ENCODE results near the gene DAAM2.

The DAAM2 gene

GRCh38 chr6:39754514-39755115 is 37.6 kb upstream of the DAAM2 start:
- Histone ChIP-seq H2AK5ac (ENCODE audit: low read depth, low read length) (no peak overlapping the region), H4K91ac (ENCODE audit: low read depth, low read length, poor library complexity) (no peak overlapping the region), H3K4me3 (ENCODE audit: low read length in 2 of 2) (no peak overlapping the region), H3K79me1 (ENCODE audit: low read depth, low read length) (no peaks in the 10 kb centered on the region), H3K23ac (ENCODE audit: low read depth, low read length, poor library complexity) (no peak overlapping the region), H2BK5ac (ENCODE audit: low read length) (no peak overlapping the region), H3K4me1 (ENCODE audit: control insufficient read depth in 2 of 2, insufficient read depth in 1 of 2, low read depth in 1 of 2, low read length in 2 of 2) (no peaks in the 10 kb centered on the region), H3K27ac (replicated peaks; ENCODE audit: low read length) (no peak overlapping the region), H3K9ac (ENCODE audit: low read depth, low read length, poor library complexity) (no peak overlapping the region), H3K27me3 (ENCODE audit: control insufficient read depth in 3 of 3, insufficient read depth in 3 of 3, low read depth in 1 of 3, low read length in 3 of 3) (no peaks in the 10 kb centered on the region), H2BK15ac (ENCODE audit: low read length) (no peak overlapping the region), H2AFZ (ENCODE audit: low read length) (no peak overlapping the region), H2BK120ac (ENCODE audit: low read depth, low read length) (no peak overlapping the region), H3K36me3 (replicated peaks in 1 of 2; ENCODE audit: control insufficient read depth in 2 of 2, insufficient read depth in 2 of 2, low read length in 2 of 2) (no peaks in the 10 kb centered on the region), H4K8ac (ENCODE audit: low read depth, low read length) (no peak overlapping the region), H3K4me2 (ENCODE audit: insufficient read depth, low read length, poor library complexity, severe bottlenecking) (no peak overlapping the region), H2BK12ac (ENCODE audit: low read length) (no peak overlapping the region), H3K9me3 (replicated peaks in 1 of 2; ENCODE audit: control insufficient read depth in 2 of 2, insufficient read depth in 1 of 2, low read depth in 1 of 2, low read length in 2 of 2) (no peaks in the 10 kb centered on the region), H3K4ac (ENCODE audit: low read length) (no peak overlapping the region), H3K14ac (ENCODE audit: low read length) (no peak overlapping the region), H3K18ac (ENCODE audit: low read length) (no peak overlapping the region)
- DNase-seq (ENCODE audit: low spot score): no peak
- WGBS, 2 donors (ENCODE audit: extremely low coverage in 2 of 2, insufficient read length in 2 of 2, insufficient replicate concordance in 1 of 2): no CpG with 5 or more reads among the region's 5 CpGs

- no peak overlapping the region for H3K9ac ChIP-seq (ENCODE audit: low read depth, low read length, poor library complexity)
- no peak overlapping the region for H3K23ac ChIP-seq (ENCODE audit: low read depth, low read length, poor library complexity)
- no peak overlapping the region for H2AFZ ChIP-seq (ENCODE audit: low read length)
- no peak overlapping the region for H3K4me3 ChIP-seq (ENCODE audit: low read length in 2 of 2)
- H3K9me3 ChIP-seq (replicated peaks in 1 of 2; ENCODE audit: control insufficient read depth in 2 of 2, insufficient read depth in 1 of 2, low read depth in 1 of 2, low read length in 2 of 2): no peaks in the 10 kb centered on the region
- H3K79me1 ChIP-seq (ENCODE audit: low read depth, low read length): no peaks in the 10 kb centered on the region
- H3K14ac ChIP-seq (ENCODE audit: low read length): no peak overlapping the region
- no peak overlapping the region for H2BK120ac ChIP-seq (ENCODE audit: low read depth, low read length)
- no peaks in the 10 kb centered on the region for H3K36me3 ChIP-seq (replicated peaks in 1 of 2; ENCODE audit: control insufficient read depth in 2 of 2, insufficient read depth in 2 of 2, low read length in 2 of 2)
- H2BK15ac ChIP-seq (ENCODE audit: low read length): no peak overlapping the region
- no peaks in the 10 kb centered on the region for H3K27me3 ChIP-seq (ENCODE audit: control insufficient read depth in 3 of 3, insufficient read depth in 3 of 3, low read depth in 1 of 3, low read length in 3 of 3)
- no peak overlapping the region for H4K8ac ChIP-seq (ENCODE audit: low read depth, low read length)
- no peaks in the 10 kb centered on the region for H3K4me1 ChIP-seq (ENCODE audit: control insufficient read depth in 2 of 2, insufficient read depth in 1 of 2, low read depth in 1 of 2, low read length in 2 of 2)
- H2AK5ac ChIP-seq (ENCODE audit: low read depth, low read length): no peak overlapping the region
- H2BK12ac ChIP-seq (ENCODE audit: low read length): no peak overlapping the region
- no peak overlapping the region for H3K27ac ChIP-seq (replicated peaks; ENCODE audit: low read length)
- no peak for DNase-seq (ENCODE audit: low spot score)
- no peak overlapping the region for H3K4me2 ChIP-seq (ENCODE audit: insufficient read depth, low read length, poor library complexity, severe bottlenecking)
- no peak overlapping the region for H3K18ac ChIP-seq (ENCODE audit: low read length)
- H2BK5ac ChIP-seq (ENCODE audit: low read length): no peak overlapping the region
- H4K91ac ChIP-seq (ENCODE audit: low read depth, low read length, poor library complexity): no peak overlapping the region
- no peak overlapping the region for H3K4ac ChIP-seq (ENCODE audit: low read length)
- no CpG with 5 or more reads among the region's 1 CpG for WGBS, 2 donors (ENCODE audit: extremely low coverage in 2 of 2, insufficient read length in 2 of 2, insufficient replicate concordance in 1 of 2)
Observed at GRCh38 chr6:39755231-39755630, 36.9 kb upstream of the DAAM2 start.

- Histone ChIP-seq H2AFZ (ENCODE audit: low read length) (no peak overlapping the region), H3K4ac (ENCODE audit: low read length) (no peak overlapping the region), H2BK15ac (ENCODE audit: low read length) (no peak overlapping the region), H3K27me3 (ENCODE audit: control insufficient read depth in 3 of 3, insufficient read depth in 3 of 3, low read depth in 1 of 3, low read length in 3 of 3) (no peaks in the 10 kb centered on the region), H3K36me3 (replicated peaks in 1 of 2; ENCODE audit: control insufficient read depth in 2 of 2, insufficient read depth in 2 of 2, low read length in 2 of 2) (no peaks in the 10 kb centered on the region), H2BK120ac (ENCODE audit: low read depth, low read length) (no peak overlapping the region), H2BK5ac (ENCODE audit: low read length) (no peak overlapping the region), H2BK12ac (ENCODE audit: low read length) (no peak overlapping the region), H3K4me3 (ENCODE audit: low read length in 2 of 2) (no peak overlapping the region), H3K4me1 (ENCODE audit: control insufficient read depth in 2 of 2, insufficient read depth in 1 of 2, low read depth in 1 of 2, low read length in 2 of 2) (no peaks in the 10 kb centered on the region), H4K8ac (ENCODE audit: low read depth, low read length) (no peak overlapping the region), H3K18ac (ENCODE audit: low read length) (no peak overlapping the region), H3K9me3 (replicated peaks in 1 of 2; ENCODE audit: control insufficient read depth in 2 of 2, insufficient read depth in 1 of 2, low read depth in 1 of 2, low read length in 2 of 2) (no peaks in the 10 kb centered on the region), H3K79me1 (ENCODE audit: low read depth, low read length) (no peaks in the 10 kb centered on the region), H3K4me2 (ENCODE audit: insufficient read depth, low read length, poor library complexity, severe bottlenecking) (no peak overlapping the region), H3K27ac (replicated peaks; ENCODE audit: low read length) (no peak overlapping the region), H3K14ac (ENCODE audit: low read length) (no peak overlapping the region), H3K23ac (ENCODE audit: low read depth, low read length, poor library complexity) (no peak overlapping the region), H4K91ac (ENCODE audit: low read depth, low read length, poor library complexity) (no peak overlapping the region), H2AK5ac (ENCODE audit: low read depth, low read length) (no peak overlapping the region), H3K9ac (ENCODE audit: low read depth, low read length, poor library complexity) (no peak overlapping the region)
- no peak for DNase-seq (ENCODE audit: low spot score)
- WGBS, 2 donors (ENCODE audit: extremely low coverage in 2 of 2, insufficient read length in 2 of 2, insufficient replicate concordance in 1 of 2): no CpG with 5 or more reads among the region's 2 CpGs
Observed at GRCh38 chr6:39756582-39756981, 35.6 kb upstream of the DAAM2 start.

- no peak for DNase-seq (ENCODE audit: low spot score)
- Histone ChIP-seq H3K9ac (ENCODE audit: low read depth, low read length, poor library complexity) (no peak overlapping the region), H4K8ac (ENCODE audit: low read depth, low read length) (no peak overlapping the region), H3K4me2 (ENCODE audit: insufficient read depth, low read length, poor library complexity, severe bottlenecking) (no peak overlapping the region), H2AFZ (ENCODE audit: low read length) (no peak overlapping the region), H3K4ac (ENCODE audit: low read length) (no peak overlapping the region), H4K91ac (ENCODE audit: low read depth, low read length, poor library complexity) (no peak overlapping the region), H2BK120ac (ENCODE audit: low read depth, low read length) (no peak overlapping the region), H3K36me3 (replicated peaks in 1 of 2; ENCODE audit: control insufficient read depth in 2 of 2, insufficient read depth in 2 of 2, low read length in 2 of 2) (no peaks in the 10 kb centered on the region), H3K27me3 (ENCODE audit: control insufficient read depth in 3 of 3, insufficient read depth in 3 of 3, low read depth in 1 of 3, low read length in 3 of 3) (no peaks in the 10 kb centered on the region), H3K4me3 (ENCODE audit: low read length in 2 of 2) (no peak overlapping the region), H2BK5ac (ENCODE audit: low read length) (no peak overlapping the region), H2BK12ac (ENCODE audit: low read length) (no peak overlapping the region), H3K4me1 (ENCODE audit: control insufficient read depth in 2 of 2, insufficient read depth in 1 of 2, low read depth in 1 of 2, low read length in 2 of 2) (no peaks in the 10 kb centered on the region), H2BK15ac (ENCODE audit: low read length) (no peak overlapping the region), H3K23ac (ENCODE audit: low read depth, low read length, poor library complexity) (no peak overlapping the region), H3K27ac (replicated peaks; ENCODE audit: low read length) (no peak overlapping the region), H3K14ac (ENCODE audit: low read length) (no peak overlapping the region), H3K9me3 (replicated peaks in 1 of 2; ENCODE audit: control insufficient read depth in 2 of 2, insufficient read depth in 1 of 2, low read depth in 1 of 2, low read length in 2 of 2) (no peaks in the 10 kb centered on the region), H2AK5ac (ENCODE audit: low read depth, low read length) (no peak overlapping the region), H3K79me1 (ENCODE audit: low read depth, low read length) (no peaks in the 10 kb centered on the region), H3K18ac (ENCODE audit: low read length) (no peak overlapping the region)
- WGBS, 2 donors (ENCODE audit: extremely low coverage in 2 of 2, insufficient read length in 2 of 2, insufficient replicate concordance in 1 of 2): no CpG with 5 or more reads among the region's 2 CpGs
Observed at GRCh38 chr6:39758905-39759605, 33.1 kb upstream of the DAAM2 start.

All from neuronal stem cell (in vitro differentiated cells).